Natural killer cell (primary cell): Measurements from ENCODE around the gene MFGE8. TPM values are rescaled to one million over a fixed set of nuclear protein-coding genes. Genes with fewer than 3 reads are reported as not detected.

Experiments used
- ATAC-seq, 3 donors: fragments of 150-1000 bp in 2 of 3; fragments of 200-7000 bp in 1 of 3; cut with Tn5 transposase; 1 replicate in 1 of 3; 2 replicates in 2 of 3; pipeline ENCODE4 v1.10.0; 2021; ENCODE audit warnings: mild to moderate bottlenecking in 2 of 3, moderate library complexity in 2 of 3
- DNase-seq, 2 donors: peaks; one replicate each; pipeline versions ENCODE4 v3.0.0 to v3.0.0-alpha.2; 2013 to 2021; ENCODE audit warnings: mixed read lengths in 1 of 2
- H3K27ac ChIP-seq: one replicate; pipeline ENCODE4 v1.5.1; 2013; ENCODE audit warnings: mild to moderate bottlenecking, low read length
- H3K27me3 ChIP-seq: one replicate; pipeline ENCODE4 v1.6.1; 2013; ENCODE audit warnings: low read length; ENCODE audit not compliant: control insufficient read depth, insufficient read depth
- H3K36me3 ChIP-seq: one replicate; pipeline ENCODE4 v1.6.1; 2013; ENCODE audit warnings: low read length; ENCODE audit not compliant: control insufficient read depth, insufficient read depth
- H3K4me1 ChIP-seq: one replicate; pipeline ENCODE4 v1.6.1; 2013; ENCODE audit warnings: low read length; ENCODE audit not compliant: control insufficient read depth, insufficient read depth
- H3K4me3 ChIP-seq: one replicate; pipeline ENCODE4 v1.5.1; 2013; ENCODE audit warnings: low read length
- H3K9me3 ChIP-seq: one replicate; pipeline ENCODE4 v1.6.1; 2013; ENCODE audit warnings: low read length; ENCODE audit not compliant: control insufficient read depth, insufficient read depth
- H3K27ac Mint-ChIP-seq, 2 donors: one replicate each; pipeline ENCODE4 v1.8.0; 2022; ENCODE audit warnings: mild to moderate bottlenecking in 2 of 2, mixed read lengths in 2 of 2, moderate library complexity in 1 of 2
- H3K27me3 Mint-ChIP-seq, 2 donors: one replicate each; pipeline ENCODE4 v1.8.0; 2022; ENCODE audit warnings: low read depth in 2 of 2, mixed read lengths in 2 of 2
- H3K36me3 Mint-ChIP-seq: one replicate; pipeline ENCODE4 v1.8.0; 2022; ENCODE audit warnings: mixed read lengths
- H3K4me1 Mint-ChIP-seq, 2 donors: one replicate each; pipeline ENCODE4 v1.8.0; 2022; ENCODE audit warnings: mixed read lengths in 2 of 2
- H3K4me3 Mint-ChIP-seq: one replicate; pipeline ENCODE4 v1.8.0; 2022; ENCODE audit warnings: mild to moderate bottlenecking, moderate library complexity, mixed read lengths
- H3K9me3 Mint-ChIP-seq, 2 donors: one replicate each; pipeline ENCODE4 v1.8.0; 2022; ENCODE audit warnings: mixed read lengths in 2 of 2
- CTCF ChIP-seq: fragments of 200-600 bp; IDR thresholded peaks from one replicate; pipeline ENCODE4 v1.8.0; 2022; ENCODE audit warnings: antibody characterized with exemption
- WGBS: methylation state at CpG from one replicate; pipeline ENCODE4 v1.1.7; 2013; ENCODE audit warnings: missing lambda C conversion rate; ENCODE audit not compliant: insufficient coverage; 5-methylcytosine and 5-hydroxymethylcytosine counted together
- intact Hi-C: fragments of 100-400 bp; cut with micrococcal nuclease; formaldehyde crosslinking; loops from one replicate; pipeline ENCODE4 v1.14.2; 2022
- total RNA-seq, 4 donors: library from RNA; stranded (reverse); fragments of 120-200 nt in 1 of 4; gene quantifications; one replicate each; pipeline versions ENCODE4 v1.2.3 to v1.2.4, GENCODE V29; 2013 to 2022

MFGE8 gene
- total RNA-seq, 3 donors from 2014 or later (not counting 1 experiment from before 2014, with no cell fraction given): 39.0 to 110 (median 72.5) TPM

DNA sequence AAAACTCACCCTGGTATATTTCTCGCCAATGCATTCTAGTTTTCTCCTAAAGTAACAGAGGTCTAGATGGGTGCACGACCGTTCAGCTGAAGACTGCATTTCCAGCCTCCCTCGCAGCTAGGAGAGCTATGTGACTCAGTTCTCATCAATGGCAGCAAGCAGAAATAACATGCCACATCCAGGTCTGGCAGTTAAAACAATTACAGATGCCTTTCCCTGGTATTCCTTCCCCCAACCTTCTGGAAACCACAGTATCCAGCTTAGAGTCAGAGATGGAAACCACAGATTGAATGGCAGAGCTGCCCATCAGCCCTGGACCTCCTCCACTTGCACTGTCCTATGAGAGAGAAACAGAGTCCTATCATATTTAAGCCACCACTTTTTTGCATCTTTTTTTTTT is 22.7 kb downstream of the MFGE8 start:
- peaks cover 4 to 9% of the 10 kb centered on the region in 2 donors for H3K27me3 Mint-ChIP-seq
- H3K9me3 Mint-ChIP-seq: no peaks in the 10 kb centered on the region
- DNase-seq (no peak), ATAC-seq (no peak)
- intact Hi-C loops: no loop called here
- no peak overlapping the region for H3K27ac ChIP-seq
- 91% methylated on average over 4 of the region's 4 CpGs for WGBS
- no peaks in the 10 kb centered on the region for H3K36me3 ChIP-seq
- no peaks in the 10 kb centered on the region for H3K36me3 Mint-ChIP-seq
- no peak overlapping the region for H3K27ac Mint-ChIP-seq
- no peak overlapping the region for H3K4me3 ChIP-seq
- H3K9me3 ChIP-seq: no peaks in the 10 kb centered on the region
- peaks cover 7% of the 10 kb centered on the region for H3K27me3 ChIP-seq
- no peak overlapping the region for H3K4me3 Mint-ChIP-seq
- H3K4me1 Mint-ChIP-seq: peaks cover 4 to 9% of the 10 kb centered on the region in 2 donors
- H3K4me1 ChIP-seq: peaks cover 17% of the 10 kb centered on the region
- TF ChIP-seq CTCF: no peak

DNA sequence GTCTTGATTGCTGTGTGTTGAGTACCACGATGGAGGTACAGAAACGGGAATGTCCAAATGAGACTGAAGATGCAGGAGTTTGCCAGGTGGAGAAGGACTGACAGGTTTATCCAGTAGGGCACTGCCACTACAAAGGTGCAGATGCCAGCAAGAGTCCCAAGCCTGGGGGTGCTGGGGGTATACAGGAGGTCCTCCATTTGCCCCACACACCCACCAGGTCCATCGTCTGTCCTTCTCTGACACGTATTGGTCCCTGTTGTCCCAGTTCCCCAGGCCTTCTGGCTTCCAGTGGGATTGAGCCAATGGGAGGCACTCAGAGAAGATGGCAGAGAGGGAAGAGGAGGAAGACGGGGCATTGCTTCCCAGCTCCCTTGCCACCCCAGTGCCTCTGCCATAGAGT is 24.5 kb downstream of the MFGE8 start:
- Mint-ChIP-seq H3K4me3 (no peak overlapping the region), H3K36me3 (no peaks in the 10 kb centered on the region), H3K9me3 (no peaks in the 10 kb centered on the region), H3K27ac (no peak overlapping the region), H3K4me1 (no peaks in the 10 kb centered on the region), H3K27me3 (peaks cover 0 to 9% of the 10 kb centered on the region in 2 donors)
- no peaks in the 10 kb centered on the region for H3K4me1 ChIP-seq
- ATAC-seq (no peak), DNase-seq (no peak)
- H3K4me3 ChIP-seq: no peak overlapping the region
- TF ChIP-seq CTCF: no peak
- no peaks in the 10 kb centered on the region for H3K27me3 ChIP-seq
- H3K9me3 ChIP-seq: no peaks in the 10 kb centered on the region
- WGBS: 88% methylated on average over 5 of the region's 5 CpGs
- intact Hi-C loops: no loop called here
- H3K36me3 ChIP-seq: no peaks in the 10 kb centered on the region
- H3K27ac ChIP-seq: no peak overlapping the region

DNA sequence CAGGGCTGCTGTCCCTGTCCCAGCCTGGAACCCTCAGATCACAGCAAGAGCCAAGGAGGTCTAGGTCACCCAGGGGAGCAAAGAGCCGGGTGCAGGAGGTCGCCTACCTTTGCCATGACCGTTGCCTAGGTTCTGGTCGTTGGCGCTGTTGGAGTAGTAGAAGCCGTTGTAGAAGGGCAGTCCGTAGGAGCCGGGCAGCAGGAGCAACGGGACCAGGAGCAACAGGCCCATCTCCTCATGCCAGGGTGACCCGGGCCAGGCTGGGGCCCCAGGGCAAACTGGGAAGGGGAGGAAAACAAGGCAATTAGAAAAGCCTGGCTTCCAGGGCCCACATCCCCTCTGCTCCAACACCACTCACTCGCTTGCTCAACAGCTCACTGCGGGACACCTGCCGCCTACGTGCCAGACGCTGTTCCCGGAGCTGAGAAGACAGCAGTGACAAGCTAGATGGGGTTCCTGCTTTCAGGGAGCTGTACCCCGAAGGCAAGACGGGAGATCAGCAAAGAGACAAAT is 26.1 kb downstream of the MFGE8 start:
- no peak for TF ChIP-seq CTCF
- Mint-ChIP-seq H3K27ac (no peak overlapping the region), H3K4me3 (no peak overlapping the region), H3K9me3 (no peaks in the 10 kb centered on the region), H3K4me1 (no peaks in the 10 kb centered on the region), H3K36me3 (no peaks in the 10 kb centered on the region), H3K27me3 (peaks cover 0 to 2% of the 10 kb centered on the region in 2 donors)
- Histone ChIP-seq H3K4me1 (no peaks in the 10 kb centered on the region), H3K9me3 (no peaks in the 10 kb centered on the region), H3K27ac (no peak overlapping the region), H3K27me3 (no peaks in the 10 kb centered on the region), H3K4me3 (no peak overlapping the region), H3K36me3 (no peaks in the 10 kb centered on the region)
- intact Hi-C loops: no loop called here
- ATAC-seq (no peak), DNase-seq (no peak)
- WGBS: 92% methylated on average over 18 of the region's 18 CpGs

- WGBS: 84% methylated on average over 4 of the region's 4 CpGs
- Histone ChIP-seq H3K27me3 (no peaks in the 10 kb centered on the region), H3K27ac (no peak overlapping the region), H3K9me3 (no peaks in the 10 kb centered on the region), H3K4me1 (no peaks in the 10 kb centered on the region), H3K4me3 (no peak overlapping the region), H3K36me3 (no peaks in the 10 kb centered on the region)
- Mint-ChIP-seq H3K4me3 (no peak overlapping the region), H3K9me3 (no peaks in the 10 kb centered on the region), H3K27me3 (peaks cover 0 to 5% of the 10 kb centered on the region in 2 donors), H3K36me3 (no peaks in the 10 kb centered on the region), H3K27ac (no peak overlapping the region), H3K4me1 (no peaks in the 10 kb centered on the region)
- intact Hi-C loops: no loop called here
- TF ChIP-seq CTCF: no peak
- ATAC-seq: no peak
- no peak for DNase-seq
Observed at GRCh38 chr15:88882785-88883184, 30.4 kb downstream of the MFGE8 start.
